Measurements from ENCODE around the gene RUNX3.

GRCh38 chr1:24969596-24970398, 39.7 kb upstream of the RUNX3 start:
- TF ChIP-seq CTCF (IDR thresholded peaks at IDR 0.05), result no peak
- no peak for TF ChIP-seq POLR2A (IDR thresholded peaks at IDR 0.05)

Measured in sigmoid colon (tissue), 3 donors.